ENCODE measurements around the gene IL27RA. TPM values are rescaled to one million over a fixed set of nuclear protein-coding genes. Genes with fewer than 3 reads are reported as not detected.

The IL27RA gene
- total RNA-seq, 2 experiments from 2014 or later = 25.0 to 26.7 TPM

- intact Hi-C loops (cut with DNase I, micrococcal nuclease) = no loop called here
- H3K4me1 Mint-ChIP-seq (ENCODE audit: low read depth) = peaks cover 65% of the 10 kb centered on the region
- H3K4me3 ChIP-seq (ENCODE audit: low read length) = peak overlapping the region; percentile 15
- ATAC-seq (ENCODE audit: poor library complexity) (no peak), DNase-seq (peak in 4 of 14 experiments; percentile 20 to 65 (median 48))
- CTCF ChIA-PET = interaction anchor here (1.2 to 1.5 kb wide), 2 partner anchors 11 to 44 kb away, joined by 3 to 4 read pairs; no protein-coding TSS in a partner anchor
- H3K27ac ChIP-seq (ENCODE audit: low read depth in 1 of 2, low read length in 2 of 2) = peak overlapping the region; percentile 76 to 93
- H3K36me3 Mint-ChIP-seq (ENCODE audit: low read depth) = peaks cover 17% of the 10 kb centered on the region
- no peaks in the 10 kb centered on the region for H3K27me3 ChIP-seq (ENCODE audit: control insufficient read depth in 1 of 2, insufficient read depth in 2 of 2, low read length in 2 of 2)
- H3K27me3 Mint-ChIP-seq = no peaks in the 10 kb centered on the region
- no peaks in the 10 kb centered on the region for H3K36me3 ChIP-seq (ENCODE audit: insufficient read depth, low read length)
- TF ChIP-seq CTCF (IDR thresholded peaks at IDR 0.05) = no peak
- peak overlapping the region; percentile 91 for H3K27ac Mint-ChIP-seq
- POLR2A ChIA-PET = interaction anchor here (0.5 to 7.2 kb wide), 12 partner anchors 18 to 1630 kb away, joined by 3 to 117 read pairs (median 4); partner anchors contain the start of genes DCAF15 and IL27RA
- peak overlapping the region; percentile 80 for H3K4me3 Mint-ChIP-seq
- H3K9me3 Mint-ChIP-seq = no peaks in the 10 kb centered on the region
- H3K9me3 ChIP-seq (ENCODE audit: control insufficient read depth in 1 of 2, insufficient read depth in 1 of 2, low read length in 2 of 2) = no peaks in the 10 kb centered on the region
- peaks cover 72% of the 10 kb centered on the region for H3K4me1 ChIP-seq (ENCODE audit: insufficient read depth, low read length)
These were observed 28.1 kb upstream of the IL27RA start for GRCh38 chr19:14003251-14004055.

GRCh38 chr19:14004619-14005348 lies 26.8 kb upstream of the IL27RA start:
- peaks cover 66% of the 10 kb centered on the region for H3K4me1 ChIP-seq (ENCODE audit: insufficient read depth, low read length)
- H3K36me3 Mint-ChIP-seq (ENCODE audit: low read depth) = peaks cover 12% of the 10 kb centered on the region
- peak overlapping the region; percentile 99 for H3K27ac ChIP-seq (ENCODE audit: low read depth in 1 of 2, low read length in 2 of 2)
- CTCF ChIA-PET = interaction anchor here (0.7 to 1.0 kb wide), 2 partner anchors 45 to 54 kb away, joined by 3 read pairs; no protein-coding TSS in a partner anchor
- no peaks in the 10 kb centered on the region for H3K27me3 Mint-ChIP-seq
- peak overlapping the region; percentile 80 for H3K4me3 ChIP-seq (ENCODE audit: low read length)
- peak in 3 of 14 experiments; percentile 34 to 63 (median 56) for DNase-seq
- H3K36me3 ChIP-seq (ENCODE audit: insufficient read depth, low read length) = no peaks in the 10 kb centered on the region
- no peaks in the 10 kb centered on the region for H3K27me3 ChIP-seq (ENCODE audit: control insufficient read depth in 1 of 2, insufficient read depth in 2 of 2, low read length in 2 of 2)
- POLR2A ChIA-PET = interaction anchor here (0.9 to 7.2 kb wide), 6 partner anchors 15 to 132 kb away, joined by 3 to 117 read pairs (median 8); partner anchors contain the start of genes DCAF15 and IL27RA
- TF ChIP-seq CTCF (IDR thresholded peaks at IDR 0.05) = no peak
- no peaks in the 10 kb centered on the region for H3K9me3 Mint-ChIP-seq
- intact Hi-C loops (cut with DNase I, micrococcal nuclease) = loop anchor here in 1 of 2 experiments (5.0 kb wide), 3 partner anchors 38 to 97 kb away; partner anchors contain the start of genes BRME1, CC2D1A and MISP3
- H3K4me1 Mint-ChIP-seq (ENCODE audit: low read depth) = peaks cover 56% of the 10 kb centered on the region
- peak overlapping the region; percentile 91 for H3K27ac Mint-ChIP-seq
- ATAC-seq (ENCODE audit: poor library complexity) = no peak
- H3K9me3 ChIP-seq (ENCODE audit: control insufficient read depth in 1 of 2, insufficient read depth in 1 of 2, low read length in 2 of 2) = no peaks in the 10 kb centered on the region
- H3K4me3 Mint-ChIP-seq = peak overlapping the region; percentile 91
